ENCODE measurements around the gene CCDC87.

The CCDC87 gene

DNA sequence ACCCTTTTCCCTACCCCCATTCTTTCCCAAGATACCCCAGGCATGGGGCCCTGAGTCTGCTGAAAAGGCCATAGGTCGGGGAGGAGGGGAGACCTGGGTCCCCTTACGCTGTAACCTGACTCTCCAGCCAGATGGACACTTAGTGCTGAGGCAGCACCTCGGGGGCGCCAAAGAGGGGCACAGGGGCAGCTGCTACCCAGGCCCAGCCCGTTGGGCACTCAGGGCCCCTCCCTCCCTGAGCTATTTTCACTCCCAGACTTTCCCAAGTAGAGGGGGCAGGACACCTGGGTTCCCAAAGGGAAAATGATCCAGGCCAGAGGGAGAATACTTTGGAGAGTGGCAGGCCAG lies 45.2 kb downstream of the CCDC87 start:
- TF ChIP-seq CREB1 (IDR thresholded peaks at IDR 0.05; ENCODE audit: low read depth) (no peak), TAF1 (IDR thresholded peaks at IDR 0.05; ENCODE audit: low read depth) (no peak), YY1 (IDR thresholded peaks at IDR 0.05; ENCODE audit: low read depth) (no peak), NFIC (IDR thresholded peaks at IDR 0.05) (no peak), EP300 (IDR thresholded peaks at IDR 0.05; ENCODE audit: borderline replicate concordance) (no peak)
- TF ChIP-seq, protein P1, sequence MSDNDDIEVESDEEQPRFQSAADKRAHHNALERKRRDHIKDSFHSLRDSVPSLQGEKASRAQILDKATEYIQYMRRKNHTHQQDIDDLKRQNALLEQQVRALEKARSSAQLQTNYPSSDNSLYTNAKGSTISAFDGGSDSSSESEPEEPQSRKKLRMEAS (IDR thresholded peaks at IDR 0.05): no peak

DNA sequence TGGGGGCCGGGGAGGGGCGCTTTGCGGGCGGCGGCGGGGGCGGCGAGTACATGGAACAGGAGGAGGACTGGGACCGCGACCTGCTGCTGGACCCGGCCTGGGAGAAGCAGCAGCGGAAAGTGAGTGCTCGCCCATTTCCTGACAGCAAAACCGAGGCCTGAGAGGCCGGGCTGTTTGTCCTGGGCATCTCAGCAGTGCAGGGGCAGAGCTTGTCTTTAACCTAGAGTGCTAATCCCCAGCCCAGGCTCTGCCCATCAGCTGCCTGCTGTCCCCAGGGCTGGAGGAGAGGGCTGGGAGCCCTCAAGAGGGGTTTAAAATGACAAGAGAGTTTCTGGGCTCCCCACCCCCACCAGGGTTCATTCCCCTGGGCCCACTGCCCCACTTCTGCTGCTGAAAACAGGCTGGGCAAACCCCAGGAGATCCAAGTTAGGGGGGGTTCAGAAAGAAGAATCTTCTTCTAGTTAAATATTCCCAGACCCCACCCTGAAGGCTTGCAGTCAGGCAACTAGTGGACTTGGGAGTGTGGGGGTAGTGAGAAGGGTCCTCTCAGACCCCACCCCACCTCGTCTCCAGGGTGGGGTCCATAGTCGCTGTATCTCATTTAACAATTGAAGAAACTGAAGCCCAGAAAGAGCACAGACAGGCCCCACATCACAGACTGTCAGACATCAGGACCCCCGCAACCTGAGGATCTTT lies 45.7 kb downstream of the CCDC87 start:
- TF ChIP-seq TEAD4 (IDR thresholded peaks at IDR 0.05) (no peak), FOXM1 (IDR thresholded peaks at IDR 0.05; ENCODE audit: borderline replicate concordance, low read depth) (no peak), ZBTB7A (IDR thresholded peaks at IDR 0.05; ENCODE audit: low read depth) (0 out of 2 replicates have a peak, but pooled peaks have one; percentile 30), TCF12 (IDR thresholded peaks at IDR 0.05; ENCODE audit: low read depth) (no peak)
- TF ChIP-seq, protein P2, sequence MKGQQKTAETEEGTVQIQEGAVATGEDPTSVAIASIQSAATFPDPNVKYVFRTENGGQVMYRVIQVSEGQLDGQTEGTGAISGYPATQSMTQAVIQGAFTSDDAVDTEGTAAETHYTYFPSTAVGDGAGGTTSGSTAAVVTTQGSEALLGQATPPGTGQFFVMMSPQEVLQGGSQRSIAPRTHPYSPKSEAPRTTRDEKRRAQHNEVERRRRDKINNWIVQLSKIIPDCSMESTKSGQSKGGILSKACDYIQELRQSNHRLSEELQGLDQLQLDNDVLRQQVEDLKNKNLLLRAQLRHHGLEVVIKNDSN (IDR thresholded peaks at IDR 0.05): no peak

DNA sequence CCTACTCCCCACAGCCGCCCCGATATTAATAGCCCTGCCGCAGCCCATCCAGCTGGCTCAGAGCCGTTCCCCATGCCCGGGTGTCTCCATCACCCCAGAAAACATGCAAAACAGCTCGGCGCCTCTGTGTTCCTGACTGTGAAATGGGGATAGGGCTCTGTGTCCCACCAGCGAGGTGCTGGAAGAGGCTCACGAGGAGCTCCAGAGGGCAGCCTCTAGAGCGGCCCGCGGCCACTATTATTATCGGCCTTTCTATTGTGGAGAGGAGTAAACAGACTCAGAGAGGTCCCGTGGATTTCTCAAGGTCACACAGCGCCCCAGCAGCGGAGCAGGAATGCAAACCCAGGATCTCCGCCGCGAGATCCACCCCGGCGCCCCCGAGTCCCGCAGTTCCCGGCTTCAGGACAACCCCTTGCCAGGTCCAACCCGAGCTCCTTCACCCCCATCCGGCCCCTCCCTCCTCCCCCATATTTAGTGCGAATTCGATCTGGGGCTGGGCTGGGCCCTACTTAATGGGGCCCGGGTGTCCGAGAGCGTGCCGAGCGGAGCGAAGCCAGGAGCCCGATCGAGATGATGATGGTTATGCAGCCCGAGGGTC lies 46.4 kb downstream of the CCDC87 start, which contains the start of gene ACTN3:
Gene ACTN3 (plus strand): TSS at position 536 of the 598 bp plus-strand sequence. CDS start 35 bp downstream, at position 571.
- TF ChIP-seq CREB1 (IDR thresholded peaks at IDR 0.05; ENCODE audit: low read depth) (no peak), YY1 (IDR thresholded peaks at IDR 0.05; ENCODE audit: low read depth) (0 out of 2 replicates have a peak, but pooled peaks have one; percentile 10)

DNA sequence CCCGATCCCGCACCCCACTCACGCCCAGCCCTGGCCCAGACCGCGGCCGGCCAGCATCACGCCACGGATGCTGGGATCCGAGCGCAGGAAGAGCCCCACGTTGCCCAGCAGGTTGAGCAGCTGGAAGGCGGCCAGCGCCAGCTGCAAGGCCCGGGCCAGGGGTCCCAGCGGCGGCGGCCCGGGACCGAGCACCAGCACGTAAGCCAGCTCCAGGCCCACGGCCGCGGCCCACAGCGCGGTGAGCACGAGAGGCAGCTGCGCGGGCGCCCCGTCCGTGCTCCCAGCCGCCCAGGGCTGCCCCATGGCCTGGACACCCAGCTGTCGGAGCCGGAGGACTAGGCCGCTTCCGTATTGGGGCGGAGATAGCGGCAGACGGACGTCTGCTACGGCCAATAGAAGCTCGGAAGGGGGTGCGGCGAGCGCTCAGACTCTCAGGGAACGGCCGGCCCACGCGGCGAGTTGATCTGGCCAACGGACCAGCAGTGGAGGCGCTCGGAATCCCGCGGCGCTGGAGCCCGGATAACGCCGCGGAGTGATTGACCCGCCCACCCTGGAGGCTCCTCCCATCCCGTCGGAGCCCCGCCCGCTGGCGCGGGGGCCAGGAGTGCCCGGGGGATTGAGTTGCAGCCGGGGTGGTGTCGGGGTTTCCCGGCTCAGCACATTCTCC lies 47.0 kb downstream of the CCDC87 start, which contains the start of gene ZDHHC24:
Gene ZDHHC24 (minus strand): TSS at position 348 of the 667 bp plus-strand sequence. CDS start 45 bp downstream, at position 303.
- TF ChIP-seq EP300 (IDR thresholded peaks at IDR 0.05; ENCODE audit: borderline replicate concordance) (0 out of 2 replicates have a peak, but pooled peaks have one; percentile 11), TAF1 (IDR thresholded peaks at IDR 0.05; ENCODE audit: low read depth) (peak; percentile 65), TEAD4 (IDR thresholded peaks at IDR 0.05) (peak; percentile 36; the same call in 1 of the 2 replicates), EGR1 (IDR thresholded peaks at IDR 0.05) (no peak), FOXM1 (IDR thresholded peaks at IDR 0.05; ENCODE audit: borderline replicate concordance, low read depth) (no peak), YY1 (IDR thresholded peaks at IDR 0.05; ENCODE audit: low read depth) (peak; percentile 39; the same call in 1 of the 2 replicates), CEBPB (IDR thresholded peaks at IDR 0.05) (no peak), TCF12 (IDR thresholded peaks at IDR 0.05; ENCODE audit: low read depth) (peak; percentile 51; the same call in 1 of the 2 replicates), NFIC (IDR thresholded peaks at IDR 0.05) (peak; percentile 75), CREB1 (IDR thresholded peaks at IDR 0.05; ENCODE audit: low read depth) (no peak), RAD21 (IDR thresholded peaks at IDR 0.05; ENCODE audit: low read depth) (no peak), ZBTB7A (IDR thresholded peaks at IDR 0.05; ENCODE audit: low read depth) (0 out of 2 replicates have a peak, but pooled peaks have one; percentile 45)
- TF ChIP-seq, protein P1 (IDR thresholded peaks at IDR 0.05): peak; percentile 63
- TF ChIP-seq, protein P2 (IDR thresholded peaks at IDR 0.05): no peak
- TF ChIP-seq, protein P3, sequence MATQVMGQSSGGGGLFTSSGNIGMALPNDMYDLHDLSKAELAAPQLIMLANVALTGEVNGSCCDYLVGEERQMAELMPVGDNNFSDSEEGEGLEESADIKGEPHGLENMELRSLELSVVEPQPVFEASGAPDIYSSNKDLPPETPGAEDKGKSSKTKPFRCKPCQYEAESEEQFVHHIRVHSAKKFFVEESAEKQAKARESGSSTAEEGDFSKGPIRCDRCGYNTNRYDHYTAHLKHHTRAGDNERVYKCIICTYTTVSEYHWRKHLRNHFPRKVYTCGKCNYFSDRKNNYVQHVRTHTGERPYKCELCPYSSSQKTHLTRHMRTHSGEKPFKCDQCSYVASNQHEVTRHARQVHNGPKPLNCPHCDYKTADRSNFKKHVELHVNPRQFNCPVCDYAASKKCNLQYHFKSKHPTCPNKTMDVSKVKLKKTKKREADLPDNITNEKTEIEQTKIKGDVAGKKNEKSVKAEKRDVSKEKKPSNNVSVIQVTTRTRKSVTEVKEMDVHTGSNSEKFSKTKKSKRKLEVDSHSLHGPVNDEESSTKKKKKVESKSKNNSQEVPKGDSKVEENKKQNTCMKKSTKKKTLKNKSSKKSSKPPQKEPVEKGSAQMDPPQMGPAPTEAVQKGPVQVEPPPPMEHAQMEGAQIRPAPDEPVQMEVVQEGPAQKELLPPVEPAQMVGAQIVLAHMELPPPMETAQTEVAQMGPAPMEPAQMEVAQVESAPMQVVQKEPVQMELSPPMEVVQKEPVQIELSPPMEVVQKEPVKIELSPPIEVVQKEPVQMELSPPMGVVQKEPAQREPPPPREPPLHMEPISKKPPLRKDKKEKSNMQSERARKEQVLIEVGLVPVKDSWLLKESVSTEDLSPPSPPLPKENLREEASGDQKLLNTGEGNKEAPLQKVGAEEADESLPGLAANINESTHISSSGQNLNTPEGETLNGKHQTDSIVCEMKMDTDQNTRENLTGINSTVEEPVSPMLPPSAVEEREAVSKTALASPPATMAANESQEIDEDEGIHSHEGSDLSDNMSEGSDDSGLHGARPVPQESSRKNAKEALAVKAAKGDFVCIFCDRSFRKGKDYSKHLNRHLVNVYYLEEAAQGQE (IDR thresholded peaks at IDR 0.05; ENCODE audit: low read depth): no peak

DNA sequence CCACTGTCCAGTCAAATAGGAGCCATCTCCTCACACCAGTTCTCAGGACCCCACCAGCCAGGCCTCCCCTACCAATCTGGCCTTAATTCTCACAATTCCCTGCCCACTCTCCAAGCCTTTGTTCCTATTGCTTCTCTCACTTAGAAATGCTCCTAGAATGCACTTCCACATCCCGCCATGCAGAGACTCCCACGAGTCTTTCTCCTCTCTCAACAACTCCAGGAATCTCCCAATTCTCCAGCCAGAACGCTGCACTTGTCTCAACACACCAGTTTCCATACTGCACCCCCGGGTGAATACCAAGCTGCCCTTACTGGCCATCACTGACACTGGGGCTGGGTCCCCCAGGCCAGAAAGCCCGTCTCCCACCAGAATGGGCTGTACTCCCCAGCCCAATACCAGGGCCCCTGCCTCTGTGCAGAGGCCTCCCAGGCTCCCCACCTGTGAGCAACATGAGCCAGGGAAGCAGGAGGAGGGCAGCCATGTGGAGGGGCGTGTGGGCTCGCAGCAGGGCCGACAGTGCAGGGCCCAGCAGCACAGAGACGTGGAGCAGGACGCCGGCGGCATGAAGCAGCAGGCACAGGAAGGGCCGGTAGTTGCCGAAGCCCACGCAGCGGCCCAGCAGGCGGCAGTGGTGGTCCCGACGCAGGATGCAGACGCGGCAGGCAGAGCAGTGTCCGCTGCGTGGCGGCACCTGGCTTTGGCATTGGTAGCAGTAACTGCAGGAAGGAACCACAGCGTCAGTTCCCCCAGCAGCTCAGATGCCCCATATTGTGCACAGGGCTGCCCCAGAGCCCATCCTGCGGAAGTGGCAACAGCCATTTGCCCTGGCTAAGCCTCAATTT lies 49.4 kb downstream of the CCDC87 start:
- TF ChIP-seq, protein P1 (IDR thresholded peaks at IDR 0.05): no peak
- TF ChIP-seq CEBPB (IDR thresholded peaks at IDR 0.05) (no peak), CREB1 (IDR thresholded peaks at IDR 0.05; ENCODE audit: low read depth) (no peak), TEAD4 (IDR thresholded peaks at IDR 0.05) (no peak), RAD21 (IDR thresholded peaks at IDR 0.05; ENCODE audit: low read depth) (no peak), EGR1 (IDR thresholded peaks at IDR 0.05) (no peak), TCF12 (IDR thresholded peaks at IDR 0.05; ENCODE audit: low read depth) (no peak), EP300 (IDR thresholded peaks at IDR 0.05; ENCODE audit: borderline replicate concordance) (no peak), NFIC (IDR thresholded peaks at IDR 0.05) (no peak), ZBTB7A (IDR thresholded peaks at IDR 0.05; ENCODE audit: low read depth) (no peak), YY1 (IDR thresholded peaks at IDR 0.05; ENCODE audit: low read depth) (no peak), FOXM1 (IDR thresholded peaks at IDR 0.05; ENCODE audit: borderline replicate concordance, low read depth) (no peak), TAF1 (IDR thresholded peaks at IDR 0.05; ENCODE audit: low read depth) (no peak)
- TF ChIP-seq, protein P2 (IDR thresholded peaks at IDR 0.05): no peak
- TF ChIP-seq, protein P3 (IDR thresholded peaks at IDR 0.05; ENCODE audit: low read depth): no peak

All from Ishikawa (cell line).